NCI-H1694 treated with DMSO at 0.1 percent for 48 hours (cell line): ENCODE results near the gene RASA2.
A peak's percentile ranks its signal among the peaks of the same experiment; 100 is the strongest.

Source experiments
- DNase-seq: peaks from one replicate; lab custom pipeline; 2025; lab: John Stamatoyannopoulos, UW

Gene RASA2

GRCh38 chr3:141646760-141647561 is 160.1 kb downstream of the RASA2 start:
- peak; percentile 16 for DNase-seq

- DNase-seq: no peak
Observed at GRCh38 chr3:141647562-141647915, 160.7 kb downstream of the RASA2 start.

GRCh38 chr3:141648055-141648910 is 161.5 kb downstream of the RASA2 start:
- no peak for DNase-seq

GRCh38 chr3:141649871-141650270 is 163.0 kb downstream of the RASA2 start:
- no peak for DNase-seq

GRCh38 chr3:141650783-141651182 is 164.0 kb downstream of the RASA2 start:
- no peak for DNase-seq

GRCh38 chr3:141651409-141651808 is 164.6 kb downstream of the RASA2 start:
- no peak for DNase-seq

GRCh38 chr3:141652349-141652748 is 165.5 kb downstream of the RASA2 start:
- DNase-seq: no peak

- no peak for DNase-seq
Observed at GRCh38 chr3:141653847-141654246, 167.0 kb downstream of the RASA2 start.

GRCh38 chr3:141655801-141656200 is 169.0 kb downstream of the RASA2 start:
- no peak for DNase-seq

- DNase-seq: no peak
Observed at GRCh38 chr3:141656771-141657170, 169.9 kb downstream of the RASA2 start.

GRCh38 chr3:141657516-141657915 is 170.7 kb downstream of the RASA2 start:
- DNase-seq: no peak

- peak; percentile 17 for DNase-seq
Observed at GRCh38 chr3:141659821-141660613, 173.2 kb downstream of the RASA2 start.

GRCh38 chr3:141660614-141660947 is 173.8 kb downstream of the RASA2 start:
- DNase-seq: no peak

GRCh38 chr3:141661229-141662196 is 174.7 kb downstream of the RASA2 start:
- DNase-seq: no peak

GRCh38 chr3:141663993-141664392 is 177.2 kb downstream of the RASA2 start:
- DNase-seq: no peak
